HG03558 (cell line): ENCODE measurements around the gene UBE2C.
"Not testable (repeated sequence)": the region's sequence is repeated elsewhere in the genome, so short reads cannot be mapped to it uniquely, and the experiment has no call there.

Experiments used
- ATAC-seq: cut with Tn5 transposase; IDR thresholded peaks from one replicate; pipeline ENCODE4 v1.9.1; 2021; ENCODE audit warnings: moderate number of reproducible peaks; ENCODE audit not compliant: unreplicated experiment; ENCODE audit errors: extremely low read depth

Gene UBE2C

DNA sequence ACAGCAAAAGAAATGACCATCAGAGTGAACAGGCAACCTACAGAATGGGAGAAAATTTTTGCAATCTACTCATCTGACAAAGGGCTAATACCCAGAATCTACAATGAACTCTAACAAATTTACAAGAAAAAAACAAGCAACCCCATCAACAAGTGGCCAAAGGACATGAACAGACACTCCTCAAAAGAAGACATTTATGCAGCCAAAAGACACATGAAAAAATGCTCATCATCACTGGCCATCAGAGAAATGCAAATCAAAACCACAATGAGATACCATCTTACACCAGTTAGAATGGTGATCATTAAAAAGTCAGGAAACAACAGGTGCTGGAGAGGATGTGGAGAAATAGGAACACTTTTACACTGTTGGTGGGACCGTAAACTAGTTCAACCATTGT is 14.9 kb upstream of the UBE2C start:
- not testable (repeated sequence) for ATAC-seq

DNA sequence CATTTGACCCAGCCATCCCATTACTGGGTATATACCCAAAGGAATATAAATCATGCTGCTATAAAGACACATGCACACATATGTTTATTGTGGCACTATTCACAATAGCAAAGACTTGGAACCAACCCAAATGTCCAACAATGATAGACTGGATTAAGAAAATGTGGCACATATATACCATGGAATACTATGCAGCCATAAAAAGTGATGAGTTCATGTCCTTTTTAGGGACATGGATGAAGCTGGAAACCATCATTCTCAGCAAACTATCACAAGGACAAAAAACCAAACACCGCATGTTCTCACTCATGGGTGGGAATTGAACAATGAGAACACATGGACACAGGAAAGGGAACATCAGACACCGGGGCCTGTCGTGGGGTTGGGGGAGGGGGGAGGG is 14.5 kb upstream of the UBE2C start:
- not testable (repeated sequence) for ATAC-seq

DNA sequence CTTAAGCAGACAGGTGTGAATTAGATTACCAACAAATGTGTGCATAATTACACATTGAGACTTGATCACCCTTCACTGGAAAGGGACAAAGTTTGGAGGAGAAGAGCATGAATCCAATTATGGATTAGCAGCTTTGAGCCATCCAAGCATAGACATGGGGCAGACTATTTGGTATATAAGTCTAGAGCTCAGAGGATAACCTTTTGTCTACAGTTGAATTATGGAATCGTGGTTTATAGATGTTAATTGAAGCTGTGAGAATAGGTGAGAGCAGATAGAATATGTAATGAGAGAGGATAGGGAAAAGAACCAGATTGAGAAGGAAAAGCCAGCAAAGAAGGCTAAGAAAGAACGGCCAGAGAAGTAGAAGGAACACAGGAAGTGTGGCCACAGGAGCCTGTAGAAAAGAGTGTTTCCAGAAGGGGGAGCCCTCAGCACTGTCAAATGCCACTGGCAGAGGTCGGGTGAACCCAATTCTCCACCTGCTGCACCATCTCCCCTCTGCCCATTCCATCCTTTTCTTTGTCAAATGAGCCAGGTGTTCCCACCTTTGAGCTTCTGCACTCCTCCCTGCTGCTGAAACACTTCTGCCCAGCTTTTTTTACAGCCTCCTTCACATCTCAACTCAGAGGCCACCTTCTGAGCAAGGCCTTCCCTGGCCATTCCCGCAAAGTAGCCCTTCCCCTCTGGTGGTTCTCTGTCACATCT is 13.4 kb upstream of the UBE2C start:
- ATAC-seq, result no peak

DNA sequence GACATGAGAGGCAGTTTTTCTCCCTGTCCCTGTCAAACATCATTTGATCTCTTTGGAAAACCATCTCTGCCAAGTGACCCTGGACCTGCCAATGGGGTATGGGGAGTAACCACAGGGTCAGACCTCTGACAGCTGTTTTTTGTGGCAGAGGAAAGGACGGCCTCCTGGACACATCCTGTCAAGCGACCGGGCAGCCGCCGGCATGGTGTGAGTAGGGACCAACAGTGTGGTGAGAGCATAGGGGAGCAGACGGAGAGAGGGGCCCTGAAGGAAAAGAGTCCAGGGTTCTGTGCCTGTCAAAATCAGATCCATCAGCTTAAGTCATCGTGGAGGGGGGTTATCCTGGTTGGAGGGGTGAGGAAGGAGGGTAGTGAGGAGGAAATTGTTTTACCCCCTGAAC is 10.6 kb upstream of the UBE2C start:
- no peak for ATAC-seq

DNA sequence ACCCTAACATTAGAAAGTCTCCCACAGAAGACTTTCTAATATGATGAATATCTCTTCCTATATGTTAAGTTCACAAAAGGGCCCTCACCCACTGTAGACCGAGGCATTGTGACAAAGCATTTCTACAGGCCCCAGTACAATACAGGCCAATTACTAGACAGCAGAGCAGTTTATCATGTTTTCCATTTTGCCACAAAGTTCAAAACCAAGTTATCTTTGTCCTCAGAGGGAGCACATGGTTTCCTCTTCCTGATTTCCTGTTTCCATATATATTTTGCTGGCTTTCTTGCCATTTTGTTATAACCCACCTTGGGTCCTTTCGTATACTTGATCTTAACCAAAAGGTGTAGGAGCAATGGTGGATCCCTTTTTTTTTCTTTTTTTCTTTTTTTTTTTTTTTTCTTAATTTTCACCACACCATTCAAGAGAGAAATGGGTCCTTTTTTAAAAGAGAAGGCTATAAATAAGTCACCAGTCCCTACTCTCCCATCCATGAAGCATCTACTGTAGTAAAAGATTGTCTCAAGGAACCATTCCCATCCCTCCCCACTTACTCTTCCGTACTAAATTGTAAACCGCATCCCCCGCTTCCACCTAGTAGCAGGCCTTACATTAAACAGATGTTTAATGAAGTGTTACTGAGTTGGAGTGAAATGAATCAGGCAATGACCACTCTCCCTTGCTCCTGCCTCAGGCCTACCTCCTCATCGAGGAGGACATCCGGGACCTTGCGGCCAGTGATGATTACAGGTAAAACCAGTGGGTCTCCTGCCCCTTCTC is 2.1 kb upstream of the UBE2C start:
- no peak for ATAC-seq

DNA sequence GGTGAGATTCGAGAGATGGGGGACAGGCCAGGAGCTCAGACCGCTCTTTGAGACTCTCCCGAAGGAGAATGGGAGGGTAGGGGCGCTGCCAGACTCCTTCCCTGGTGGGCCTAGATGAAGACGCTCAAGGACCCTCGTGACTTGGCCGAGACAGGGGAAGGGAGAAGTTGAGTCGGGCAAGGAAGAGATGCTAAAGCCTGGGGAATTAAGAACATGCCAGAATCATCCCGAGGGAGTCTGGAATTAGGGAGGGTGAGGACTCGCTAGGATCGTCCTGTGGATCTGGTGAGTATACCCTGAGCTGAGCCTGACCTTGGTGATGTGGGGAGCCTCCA is 529 bp downstream of the UBE2C start:
- ATAC-seq, result no peak

DNA sequence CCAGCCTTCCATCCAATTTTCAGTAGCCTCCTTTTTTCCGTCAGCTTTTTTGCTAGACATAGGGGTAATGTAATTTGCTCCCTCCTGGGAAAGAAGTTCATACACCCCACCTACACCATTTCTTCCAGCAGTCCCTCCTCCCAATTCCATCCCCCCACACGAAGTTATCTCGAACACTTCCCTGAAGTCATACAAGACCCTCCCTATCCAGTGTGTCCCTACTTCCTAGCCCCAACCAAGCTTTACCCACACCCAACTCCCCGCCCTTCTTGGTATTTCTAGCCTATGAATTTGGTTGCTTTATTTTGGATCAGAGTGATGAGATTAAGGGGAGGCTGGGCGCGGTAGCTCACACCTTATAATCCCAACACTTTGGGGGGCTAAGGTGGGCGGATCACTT is 1.0 kb downstream of the UBE2C start:
- no peak for ATAC-seq

DNA sequence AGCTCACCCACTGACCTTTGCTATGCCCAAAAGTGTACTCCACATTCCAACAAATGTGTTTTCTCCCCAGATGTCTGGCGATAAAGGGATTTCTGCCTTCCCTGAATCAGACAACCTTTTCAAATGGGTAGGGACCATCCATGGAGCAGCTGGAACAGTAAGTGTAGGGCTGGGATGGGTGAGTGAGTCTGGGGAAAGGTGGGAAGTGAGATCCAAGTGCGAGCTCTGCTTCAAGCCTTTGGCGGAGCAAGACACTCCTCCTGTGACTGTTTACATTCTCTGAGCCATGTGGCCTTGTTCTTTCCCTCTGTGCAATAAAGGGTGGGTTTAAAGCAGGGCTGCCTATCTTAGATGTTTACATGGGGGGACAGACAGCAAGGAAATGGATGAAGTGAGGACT is 1.9 kb downstream of the UBE2C start:
- ATAC-seq, result no peak

DNA sequence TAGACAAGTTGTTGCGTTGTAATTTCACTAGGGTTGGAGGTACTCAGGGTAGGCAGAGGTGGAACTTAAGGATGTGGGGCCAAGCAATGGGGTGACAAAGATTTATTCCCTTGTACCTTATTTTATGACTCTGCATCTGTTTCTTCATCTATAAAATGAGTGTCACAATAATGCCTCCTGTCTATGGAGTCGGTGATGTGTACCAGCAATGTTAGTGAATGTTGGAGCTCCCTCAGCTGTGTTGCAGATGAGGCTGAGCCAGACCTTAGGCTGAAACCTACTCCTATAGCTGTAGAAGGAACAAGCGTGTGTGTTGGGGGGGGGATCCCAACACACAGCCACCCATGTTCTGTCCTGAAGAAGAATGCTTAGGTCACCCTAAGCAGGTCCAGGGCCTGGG is 4.5 kb downstream of the UBE2C start:
- no peak for ATAC-seq

DNA sequence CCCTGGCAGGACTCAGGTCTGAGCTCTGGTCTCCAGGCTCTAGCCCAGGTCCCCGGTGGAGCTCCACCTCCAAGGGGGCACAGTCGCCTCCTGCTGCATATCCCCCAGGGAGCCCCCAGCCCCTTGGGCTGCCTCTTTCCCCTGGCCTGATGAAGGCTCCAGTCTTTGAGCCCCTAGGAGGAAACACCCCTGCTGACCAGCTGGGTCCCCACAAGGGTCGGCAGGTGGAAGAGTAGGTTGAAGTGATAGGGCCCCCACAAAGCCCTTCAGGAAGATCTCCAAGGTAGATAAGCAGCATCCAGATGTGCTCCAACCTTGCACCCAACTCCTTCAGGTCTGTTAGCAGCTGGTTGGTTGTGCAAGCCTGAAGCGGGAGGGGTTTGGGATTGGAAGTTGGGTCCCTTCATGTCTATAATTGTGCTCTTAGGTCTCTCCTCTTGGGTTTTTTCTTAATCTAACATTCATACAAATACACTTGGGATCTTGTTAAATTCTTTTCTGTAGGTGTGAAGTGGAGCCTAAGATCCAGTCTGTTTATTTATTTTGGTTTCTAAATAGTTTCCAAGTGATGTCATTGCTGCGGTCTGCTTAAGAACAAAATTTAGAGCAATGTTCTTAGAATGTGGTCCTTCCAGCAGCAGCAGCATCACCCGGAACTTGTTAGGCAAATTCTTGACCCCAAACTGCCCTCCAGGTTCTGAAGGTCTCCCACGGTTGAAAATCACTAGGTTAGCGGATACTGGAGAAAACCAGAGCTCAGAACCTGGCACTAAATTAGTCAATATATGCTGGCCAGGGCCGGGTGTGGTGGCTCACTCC is 5.1 kb downstream of the UBE2C start:
- ATAC-seq, result no peak

DNA sequence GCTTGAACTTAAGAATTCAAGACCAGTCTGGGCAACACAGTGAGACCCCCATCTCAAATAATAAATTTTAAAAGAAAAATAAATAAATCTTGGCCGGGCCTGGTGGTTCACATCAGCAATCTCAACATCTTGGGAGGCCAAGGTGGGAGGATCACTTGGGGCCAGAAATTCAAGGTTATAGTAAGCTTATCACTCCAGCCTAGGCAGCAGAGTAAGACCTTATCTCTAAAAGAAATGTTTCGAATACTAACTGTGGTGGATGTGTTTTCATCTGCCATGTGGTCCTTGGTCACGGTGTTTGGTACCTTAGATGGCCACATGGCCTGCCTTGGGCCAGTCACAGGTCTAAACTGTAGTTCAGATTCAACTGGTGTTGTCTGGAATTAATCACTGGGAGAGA is 5.8 kb downstream of the UBE2C start:
- ATAC-seq, result no peak

DNA sequence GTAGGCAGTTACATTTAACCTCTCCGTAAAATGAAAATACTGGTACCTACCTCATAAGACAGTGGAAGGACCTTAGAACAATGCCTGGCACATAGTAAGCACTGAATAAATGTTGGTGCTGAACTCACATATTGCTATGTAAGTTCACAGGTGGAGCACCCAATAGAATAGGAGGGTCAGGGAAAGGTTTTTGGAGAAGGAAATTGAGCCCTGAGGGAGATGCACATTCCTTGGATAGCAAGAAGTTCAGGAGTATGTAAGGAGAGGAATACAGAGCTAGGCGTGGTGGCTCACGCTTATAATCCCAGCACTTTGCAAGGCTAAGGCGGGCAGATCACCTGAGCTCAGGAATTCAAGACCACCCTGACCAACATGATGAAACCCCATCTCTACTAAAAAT is 7.0 kb downstream of the UBE2C start:
- no peak for ATAC-seq

DNA sequence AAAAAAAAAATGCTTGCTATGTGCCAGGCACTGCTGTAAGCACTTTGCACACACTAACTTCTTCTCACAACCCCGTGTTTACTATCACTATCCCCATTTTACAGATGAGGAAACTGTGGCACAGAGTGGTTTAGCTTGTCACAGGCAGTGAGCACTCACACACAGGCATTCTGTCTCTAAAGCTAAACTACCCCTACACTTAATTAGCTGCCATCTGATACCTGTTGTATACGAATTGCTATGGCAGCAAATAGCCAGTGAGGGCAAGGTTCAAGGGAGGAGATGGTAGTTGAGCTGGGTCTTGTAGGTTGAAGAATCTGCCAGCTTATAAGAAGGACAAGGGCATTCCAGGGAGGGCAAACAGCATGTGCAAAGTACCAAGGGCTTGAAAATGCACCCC is 9.5 kb downstream of the UBE2C start:
- ATAC-seq, result no peak

DNA sequence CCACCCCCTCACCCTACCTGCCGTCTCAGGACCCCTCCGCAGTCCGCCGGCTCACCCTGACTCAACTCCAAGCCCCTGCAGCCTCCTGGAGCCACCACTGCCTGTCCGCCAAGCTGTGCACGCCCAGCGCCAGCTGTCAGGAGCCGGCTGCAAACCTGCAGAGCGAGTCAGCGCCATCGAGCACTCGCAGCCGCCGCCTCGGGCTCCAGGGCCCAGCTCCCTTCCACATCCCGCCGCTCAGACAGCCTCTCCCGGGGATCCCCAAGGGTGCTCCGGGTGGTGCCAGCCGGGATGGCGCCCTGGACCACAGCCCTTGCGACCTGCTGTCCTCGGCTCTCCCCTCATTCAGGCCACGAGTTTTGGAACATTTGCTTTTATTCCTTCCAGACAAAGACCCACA is 10.4 kb downstream of the UBE2C start:
- no peak for ATAC-seq

DNA sequence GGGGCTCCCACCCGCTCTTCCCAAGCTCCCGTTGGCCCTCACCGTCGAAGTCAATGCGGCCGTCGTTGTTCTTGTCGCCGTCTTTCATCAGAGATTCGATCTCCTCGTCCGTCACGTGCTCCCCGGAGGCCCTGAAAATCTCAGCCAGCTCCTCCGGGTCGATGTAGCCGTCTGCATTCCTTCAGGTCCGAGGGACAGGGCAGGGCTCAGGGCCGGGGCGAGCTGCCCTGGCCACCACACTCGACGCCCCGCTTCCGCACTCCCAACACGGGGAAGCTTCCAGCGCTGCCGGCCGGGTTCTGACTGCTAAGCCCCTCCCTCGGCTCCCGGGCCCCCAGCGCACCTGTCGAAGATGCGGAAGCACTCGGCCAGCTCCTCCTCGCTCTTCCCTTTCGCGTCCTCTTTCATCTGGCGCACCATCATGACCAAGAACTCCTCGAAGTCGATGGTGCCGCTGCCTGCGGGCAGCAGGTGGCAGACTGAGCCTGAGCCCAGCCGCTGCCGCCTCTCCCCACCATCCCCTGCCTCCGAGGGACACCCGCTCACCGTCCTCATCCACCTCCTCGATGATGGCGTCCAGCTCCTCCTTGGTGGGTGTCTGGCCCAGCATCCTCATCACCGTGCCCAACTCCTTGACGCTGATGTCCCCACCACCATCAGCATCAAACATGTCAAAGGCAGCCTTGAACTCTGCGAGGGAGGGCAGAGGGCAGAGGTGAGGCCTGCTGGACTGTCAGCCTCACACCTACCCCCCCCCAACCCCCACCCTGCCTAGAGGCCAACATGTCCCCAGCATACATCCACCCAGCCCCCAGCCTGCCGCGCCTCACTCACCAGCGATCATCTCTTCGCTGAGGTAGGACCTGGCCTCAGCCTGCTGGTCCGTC is 11.7 kb downstream of the UBE2C start:
- no peak for ATAC-seq

DNA sequence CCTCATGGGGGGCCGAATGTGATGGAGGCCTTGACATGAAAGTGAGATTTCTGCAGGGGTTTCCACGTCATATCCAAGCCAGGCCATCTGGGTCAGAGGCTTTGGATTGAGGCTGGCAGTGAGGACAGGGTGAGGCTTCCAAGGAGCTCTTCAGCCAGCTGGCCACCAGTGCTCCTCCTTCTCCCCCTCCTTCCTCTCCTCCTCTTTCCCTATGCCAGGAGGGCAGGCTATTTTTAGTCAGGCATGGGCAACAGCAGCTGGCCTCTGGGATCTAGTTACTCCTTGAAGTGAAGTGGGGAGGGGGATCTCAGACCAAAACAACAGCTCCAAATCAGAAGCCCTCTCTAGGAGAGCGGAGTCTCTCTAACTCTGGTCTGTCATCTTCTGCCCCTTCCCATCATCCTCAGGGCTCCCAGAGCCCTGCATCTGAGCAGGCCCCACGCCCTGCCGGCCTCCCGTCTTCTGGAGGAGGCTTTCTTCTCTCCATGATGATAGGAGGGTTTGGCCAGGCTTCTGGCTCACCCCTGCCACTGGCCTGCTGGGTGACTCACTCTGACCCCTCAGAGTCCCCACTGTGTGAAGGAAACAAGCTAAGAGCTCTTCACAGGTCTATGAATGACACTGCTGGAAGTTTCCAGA is 14.1 kb downstream of the UBE2C start:
- no peak for ATAC-seq

DNA sequence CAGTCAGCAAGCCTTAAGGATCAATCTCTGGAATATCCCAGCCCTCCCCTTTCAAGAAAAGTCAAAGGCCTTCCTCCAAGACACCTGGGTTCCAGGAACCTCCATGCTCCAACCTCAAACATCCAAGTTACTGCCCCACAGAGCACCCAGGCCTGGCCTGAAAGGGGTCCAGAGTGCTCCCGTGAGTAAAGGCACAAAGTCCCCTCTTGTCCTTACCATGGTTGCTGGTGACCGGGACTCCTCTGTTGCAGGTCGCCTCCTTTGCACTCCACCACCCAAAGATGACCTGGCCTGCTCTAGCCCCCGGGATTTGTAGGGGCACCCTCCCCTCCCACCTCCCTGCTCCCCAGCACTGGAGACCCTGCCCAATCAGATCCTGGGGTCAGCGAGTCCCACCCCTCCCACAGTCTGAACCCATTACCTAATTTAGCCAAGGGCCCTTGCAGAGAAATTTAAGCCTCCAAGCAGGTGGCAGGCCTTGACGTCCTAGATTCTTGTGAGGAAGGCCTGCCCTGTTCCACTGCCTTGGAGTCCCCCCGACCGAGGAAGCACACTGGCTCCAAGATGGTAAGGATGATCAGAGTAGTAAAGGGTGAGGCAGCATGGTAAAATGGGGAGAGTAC is 14.7 kb downstream of the UBE2C start, which contains the start of gene TNNC2:
TNNC2 (minus strand) TSS at position 283 of the 623 bp plus-strand sequence; CDS start at position 219, 64 bp downstream.
- ATAC-seq, result no peak

DNA sequence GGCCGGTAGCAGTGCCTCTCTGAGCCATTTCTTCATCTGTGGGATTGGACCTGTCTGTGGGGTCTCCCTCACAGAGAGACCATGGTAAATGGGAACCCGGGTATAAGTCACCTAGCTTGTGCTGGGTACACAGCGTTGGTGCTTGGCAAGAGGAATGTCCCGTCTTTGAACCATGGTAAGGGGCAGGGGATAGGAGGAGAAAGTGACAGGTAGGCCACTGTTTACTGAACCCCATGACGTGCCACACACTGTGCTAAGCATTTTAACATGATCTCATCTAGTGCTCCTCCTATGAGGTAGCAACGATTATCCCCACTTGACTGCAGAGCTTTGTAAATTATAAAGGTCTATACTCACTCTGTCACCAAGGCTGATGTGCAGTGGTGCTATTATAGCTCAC is 15.3 kb downstream of the UBE2C start:
- no peak for ATAC-seq

DNA sequence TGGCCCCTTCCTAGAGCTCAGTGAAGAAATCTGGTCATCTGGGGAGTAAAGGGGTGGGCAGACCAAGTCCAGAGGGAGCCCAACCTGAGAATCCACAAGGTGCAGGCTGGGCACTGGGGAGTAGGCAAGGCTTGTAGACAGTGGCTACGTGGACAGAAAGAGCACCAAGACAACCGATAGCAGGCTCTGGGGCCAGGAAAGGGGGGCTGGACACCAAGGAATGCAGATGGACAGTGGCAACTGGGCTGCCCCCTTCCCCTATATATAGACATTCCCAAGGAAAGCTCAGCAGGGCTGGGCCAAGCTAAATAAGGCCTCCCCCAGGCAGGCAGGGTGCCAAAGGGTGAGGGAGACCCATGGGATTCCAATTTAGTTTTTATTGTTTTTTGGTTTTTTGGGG is 16.1 kb downstream of the UBE2C start:
- ATAC-seq, result no peak
